ENCODE data around the gene SLC38A10.

- TF ChIP-seq POLR2A (IDR thresholded peaks at IDR 0.05; ENCODE audit: low read length) (no peak), GATA1 (IDR thresholded peaks at IDR 0.05; ENCODE audit: low read depth, low read length) (no peak)
Observed at GRCh38 chr17:81295676-81296381, 722 bp upstream of the SLC38A10 start.
